C4-2B (cell line): ENCODE measurements around the gene SH3BP5L.

Experiments used
- H3K27ac ChIP-seq: fragments of 450-650 bp; 2 replicates; pipeline ENCODE4 v1.5.1; 2017
- ZFX ChIP-seq: fragments of 450-650 bp; IDR thresholded peaks from 2 replicates; pipeline ENCODE4 v1.6.1; 2017
- TF ChIP-seq, protein P1 (sequence below): fragments of 450-650 bp; conservative IDR thresholded peaks from 2 replicates; pipeline ENCODE4 v1.5.1; 2017; ENCODE audit warnings: mild to moderate bottlenecking

SH3BP5L gene

GRCh38 chr1:248779350-248779749 is 46.4 kb downstream of the SH3BP5L start:
- no peak overlapping the region for H3K27ac ChIP-seq
- TF ChIP-seq ZFX: no peak
- TF ChIP-seq, protein P1, sequence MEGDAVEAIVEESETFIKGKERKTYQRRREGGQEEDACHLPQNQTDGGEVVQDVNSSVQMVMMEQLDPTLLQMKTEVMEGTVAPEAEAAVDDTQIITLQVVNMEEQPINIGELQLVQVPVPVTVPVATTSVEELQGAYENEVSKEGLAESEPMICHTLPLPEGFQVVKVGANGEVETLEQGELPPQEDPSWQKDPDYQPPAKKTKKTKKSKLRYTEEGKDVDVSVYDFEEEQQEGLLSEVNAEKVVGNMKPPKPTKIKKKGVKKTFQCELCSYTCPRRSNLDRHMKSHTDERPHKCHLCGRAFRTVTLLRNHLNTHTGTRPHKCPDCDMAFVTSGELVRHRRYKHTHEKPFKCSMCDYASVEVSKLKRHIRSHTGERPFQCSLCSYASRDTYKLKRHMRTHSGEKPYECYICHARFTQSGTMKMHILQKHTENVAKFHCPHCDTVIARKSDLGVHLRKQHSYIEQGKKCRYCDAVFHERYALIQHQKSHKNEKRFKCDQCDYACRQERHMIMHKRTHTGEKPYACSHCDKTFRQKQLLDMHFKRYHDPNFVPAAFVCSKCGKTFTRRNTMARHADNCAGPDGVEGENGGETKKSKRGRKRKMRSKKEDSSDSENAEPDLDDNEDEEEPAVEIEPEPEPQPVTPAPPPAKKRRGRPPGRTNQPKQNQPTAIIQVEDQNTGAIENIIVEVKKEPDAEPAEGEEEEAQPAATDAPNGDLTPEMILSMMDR: no peak

GRCh38 chr1:248778906-248779305 is 46.8 kb downstream of the SH3BP5L start:
- TF ChIP-seq ZFX: no peak
- TF ChIP-seq, protein P1: no peak
- H3K27ac ChIP-seq: no peak overlapping the region

DNA sequence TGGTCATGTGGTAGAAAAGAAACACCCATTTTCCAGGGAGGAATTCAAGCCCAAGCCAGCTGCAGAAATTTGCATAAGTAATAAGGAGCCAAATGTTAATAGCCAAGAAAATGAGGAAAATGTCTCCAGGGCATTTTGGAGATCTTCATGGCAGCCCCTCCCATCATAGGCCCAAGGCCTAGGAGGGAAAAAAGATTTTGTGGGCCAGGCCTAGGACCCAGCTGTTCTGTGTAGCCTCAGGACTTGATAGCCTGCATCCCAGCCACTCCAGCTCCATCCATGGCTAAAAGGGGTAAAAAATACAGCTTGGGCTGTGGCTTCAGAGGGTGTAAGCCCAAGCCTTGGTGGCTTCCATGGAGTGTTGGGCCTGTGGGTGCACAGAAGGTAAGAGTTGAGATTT is 48.7 kb downstream of the SH3BP5L start:
- no peak for TF ChIP-seq ZFX
- TF ChIP-seq, protein P1: no peak
- H3K27ac ChIP-seq: no peak overlapping the region

GRCh38 chr1:248775441-248775840 is 50.3 kb downstream of the SH3BP5L start:
- TF ChIP-seq ZFX: no peak
- H3K27ac ChIP-seq: no peak overlapping the region
